ENCODE results near the gene CDCA7.

DNA sequence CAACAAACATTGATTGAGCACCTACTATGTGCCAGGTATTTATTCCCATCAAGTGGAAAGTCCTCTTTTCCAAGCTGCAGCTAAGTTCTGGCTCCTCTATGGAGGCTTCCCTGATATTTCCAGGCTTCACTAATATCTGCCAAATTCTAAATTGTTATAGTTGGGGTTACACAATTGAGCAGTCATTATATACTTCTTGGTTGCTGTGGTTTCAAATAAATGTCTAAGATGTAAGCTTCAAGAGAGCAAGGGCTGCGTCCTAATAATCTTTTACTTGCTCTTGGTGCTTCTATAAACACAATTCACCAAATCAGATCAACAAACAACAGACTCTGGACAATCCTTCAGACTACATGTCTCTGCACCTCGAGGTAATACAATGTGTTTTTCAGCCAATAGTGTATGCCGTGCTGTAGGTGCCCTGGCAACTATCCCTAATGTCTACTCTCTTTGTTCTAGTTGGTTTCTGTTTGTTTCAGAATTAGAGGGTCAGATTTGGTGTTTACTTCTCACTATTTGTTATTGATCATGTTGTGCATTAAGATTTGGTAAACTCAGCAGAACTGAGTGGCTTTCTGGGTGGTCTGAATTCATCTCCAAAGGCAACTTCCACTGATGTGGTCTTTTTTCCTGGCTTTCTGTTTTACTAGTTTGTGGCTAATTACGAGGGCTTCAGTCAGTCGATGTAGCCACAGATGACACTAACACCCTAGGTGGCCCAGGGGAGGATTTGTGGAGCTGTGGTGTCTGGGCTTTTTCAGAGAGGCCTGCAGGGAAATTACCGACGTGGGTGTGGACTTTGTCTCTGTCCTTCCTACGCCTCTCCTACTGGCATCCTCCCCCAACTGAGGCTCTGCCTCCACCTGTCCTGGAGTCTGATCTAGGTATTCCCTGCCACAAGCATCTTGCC, 50.4 kb downstream of the CDCA7 start:
- no peak for TF ChIP-seq CTCF (IDR thresholded peaks at IDR 0.05 in 4 of 5, conservative IDR thresholded peaks at IDR 0.05 in 1 of 5)
- TF ChIP-seq POLR2A (IDR thresholded peaks at IDR 0.05), result no peak
